ENCODE data around the gene ST7. TPM values are rescaled to one million over a fixed set of nuclear protein-coding genes. Genes with fewer than 3 reads are reported as not detected.

Gene ST7
- total and polyA plus RNA-seq, 7 donors: 6.0 to 12.5 (median 7.3) TPM

Other genes starting within 250 kb of the ST7 start
- 100 to 1,000 TPM; 152 to 271 (median 232) TPM for gene CAPZA2, start 90.9 kb upstream of the ST7 start, total RNA-seq
- 100 to 1,000 TPM in 2 of 3 donors, 10 to 100 TPM in 1; 83.0 to 144 (median 120) TPM for gene CAPZA2, start 90.9 kb upstream of the ST7 start, polyA plus RNA-seq